ENCODE measurements around the gene TSEN34.
A peak's percentile ranks its signal among the peaks of the same experiment; 100 is the strongest.
"Not testable (repeated sequence)": the region's sequence is repeated elsewhere in the genome, so short reads cannot be mapped to it uniquely, and the experiment has no call there.

The TSEN34 gene

DNA sequence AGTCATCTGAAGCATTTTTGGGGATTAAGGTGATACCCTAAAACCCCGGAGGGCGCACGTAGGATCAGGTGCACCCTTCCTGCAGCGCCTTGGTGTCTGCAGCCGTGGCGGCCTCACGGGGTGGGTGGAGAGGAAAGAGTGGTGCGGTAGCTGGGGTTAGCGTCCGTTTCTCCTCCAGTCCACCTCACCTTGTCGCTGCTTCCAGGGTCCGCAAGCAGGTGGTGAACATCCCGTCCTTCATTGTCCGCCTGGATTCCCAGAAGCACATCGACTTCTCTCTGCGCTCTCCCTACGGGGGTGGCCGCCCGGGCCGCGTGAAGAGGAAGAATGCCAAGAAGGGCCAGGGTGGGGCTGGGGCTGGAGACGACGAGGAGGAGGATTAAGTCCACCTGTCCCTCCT lies 16.1 kb downstream of the TSEN34 start:
- H3K36me3 ChIP-seq (ENCODE audit: insufficient read depth, low read length): peaks cover 62% of the 10 kb centered on the region
- not testable (repeated sequence) for H3K4me3 ChIP-seq; DNase-seq (ENCODE audit: low read depth, low spot score); H3K9ac ChIP-seq (ENCODE audit: insufficient read length); H3K9me3 ChIP-seq (ENCODE audit: low read depth, low read length); H3K27ac ChIP-seq
- 0 out of 2 replicates have a peak, but pooled peaks have one; percentile 6 for TF ChIP-seq POLR2AphosphoS5 (IDR thresholded peaks at IDR 0.05; ENCODE audit: borderline replicate concordance, low read depth, low read length)

DNA sequence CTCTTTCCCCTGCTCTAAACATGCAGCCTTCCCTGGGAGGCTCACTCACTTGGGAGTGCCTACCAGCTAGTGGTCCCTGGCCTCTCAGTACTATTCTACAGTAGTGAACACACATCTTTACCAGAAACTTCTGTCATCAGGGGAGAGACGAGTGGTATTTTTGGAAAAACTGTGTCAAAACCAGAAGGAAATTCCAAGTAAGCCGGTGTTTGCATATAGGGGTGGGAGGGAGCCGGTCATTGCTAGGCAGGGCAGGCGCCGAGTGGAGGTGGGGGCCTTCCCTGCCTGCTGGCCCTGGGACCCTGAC lies 16.5 kb downstream of the TSEN34 start:
- no peak for DNase-seq (ENCODE audit: low read depth, low spot score)
- TF ChIP-seq EZH2 (IDR thresholded peaks at IDR 0.05): no peak
- TF ChIP-seq FOXP2 (optimal IDR thresholded peaks at IDR 0.05; ENCODE audit: control extremely low read depth, extremely low read length, insufficient read depth): no peak
- no peak for TF ChIP-seq POLR2AphosphoS5 (IDR thresholded peaks at IDR 0.05; ENCODE audit: borderline replicate concordance, low read depth, low read length)
- no peak overlapping the region for H3K4me3 ChIP-seq
- peaks cover 58% of the 10 kb centered on the region for H3K36me3 ChIP-seq (ENCODE audit: insufficient read depth, low read length)
- no peaks in the 10 kb centered on the region for H3K9me3 ChIP-seq (ENCODE audit: low read depth, low read length)
- H3K27ac ChIP-seq: peak overlapping the region; percentile 68; the same call in 1 of the 2 replicates
- no peak overlapping the region for H3K9ac ChIP-seq (ENCODE audit: insufficient read length)

DNA sequence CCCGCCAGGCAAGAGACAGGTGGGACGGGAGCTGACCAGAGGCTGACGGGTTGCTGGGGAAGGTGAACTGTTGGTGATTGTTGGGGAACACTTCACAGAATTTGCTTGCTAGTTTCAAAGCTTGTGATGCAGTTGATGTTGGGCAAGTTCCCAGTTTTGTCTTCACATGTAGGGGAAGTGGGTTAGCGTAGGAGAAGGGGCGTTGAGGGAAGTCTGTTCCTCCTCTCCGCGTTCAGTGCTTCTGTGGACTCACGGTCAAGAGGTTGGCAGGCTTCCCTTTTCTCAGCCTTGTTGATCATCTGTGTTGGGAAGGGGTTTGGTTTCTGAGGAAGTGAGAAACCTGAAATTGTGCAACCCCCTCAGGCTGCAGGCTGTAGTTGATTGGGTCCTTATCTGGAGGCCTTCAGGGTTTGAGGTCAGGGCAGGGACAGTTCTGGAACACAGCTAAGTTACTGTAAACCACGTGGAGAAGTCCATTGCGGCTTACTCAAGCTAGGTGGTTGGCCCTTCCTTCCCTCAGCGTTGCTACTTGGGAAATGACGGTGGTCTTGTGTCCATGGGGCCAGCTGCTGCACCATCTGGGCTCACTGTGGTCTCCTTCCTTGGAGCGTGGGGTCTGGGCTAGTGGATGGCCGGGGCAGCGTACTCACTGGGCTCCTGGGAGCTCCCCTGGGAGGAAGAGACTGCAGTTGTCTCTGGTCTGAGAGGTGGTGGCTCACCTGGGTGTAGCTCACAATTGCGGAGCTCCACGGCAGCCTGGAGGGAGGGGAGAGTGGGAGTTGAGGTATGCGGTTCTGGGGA lies 17.1 kb downstream of the TSEN34 start:
- Histone ChIP-seq H3K9ac (ENCODE audit: insufficient read length) (no peak overlapping the region), H3K36me3 (ENCODE audit: insufficient read depth, low read length) (peaks cover 52% of the 10 kb centered on the region)
- no peak for DNase-seq (ENCODE audit: low read depth, low spot score)

DNA sequence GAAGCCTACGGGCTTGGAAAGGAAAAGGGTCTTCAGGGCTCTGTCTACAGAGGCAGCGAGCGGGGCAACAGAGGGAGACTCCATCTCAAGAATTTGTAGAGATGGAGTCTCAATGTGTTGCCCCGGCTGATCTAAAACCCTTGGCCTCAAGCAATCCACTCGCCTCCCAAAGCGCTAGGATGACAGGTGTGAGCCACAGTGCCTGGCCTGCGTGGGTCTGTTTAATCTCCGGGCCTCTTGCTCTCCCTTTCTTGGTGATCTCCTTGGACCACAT lies 17.6 kb downstream of the TSEN34 start:
- peaks cover 47% of the 10 kb centered on the region for H3K36me3 ChIP-seq (ENCODE audit: insufficient read depth, low read length)
- no peak overlapping the region for H3K9ac ChIP-seq (ENCODE audit: insufficient read length)
- no peak for DNase-seq (ENCODE audit: low read depth, low spot score)
- H3K4me3 ChIP-seq: no peak overlapping the region
- no peak for TF ChIP-seq FOXP2 (optimal IDR thresholded peaks at IDR 0.05; ENCODE audit: control extremely low read depth, extremely low read length, insufficient read depth)
- peak; percentile 40; the same call in 1 of the 2 replicates for TF ChIP-seq POLR2AphosphoS5 (IDR thresholded peaks at IDR 0.05; ENCODE audit: borderline replicate concordance, low read depth, low read length)
- no peaks in the 10 kb centered on the region for H3K9me3 ChIP-seq (ENCODE audit: low read depth, low read length)
- peak overlapping the region; percentile 68; the same call in 1 of the 2 replicates for H3K27ac ChIP-seq

More for the DNA sequence above, 17.1 kb downstream of the TSEN34 start:
- Histone ChIP-seq H3K4me3 (no peak overlapping the region), H3K9me3 (ENCODE audit: low read depth, low read length) (no peaks in the 10 kb centered on the region), H3K27ac (peak overlapping the region; percentile 68; the same call in 1 of the 2 replicates)
- TF ChIP-seq EZH2 (IDR thresholded peaks at IDR 0.05) (no peak), FOXP2 (optimal IDR thresholded peaks at IDR 0.05; ENCODE audit: control extremely low read depth, extremely low read length, insufficient read depth) (no peak), POLR2AphosphoS5 (IDR thresholded peaks at IDR 0.05; ENCODE audit: borderline replicate concordance, low read depth, low read length) (peak; percentile 6; the same call in 1 of the 2 replicates)

DNA sequence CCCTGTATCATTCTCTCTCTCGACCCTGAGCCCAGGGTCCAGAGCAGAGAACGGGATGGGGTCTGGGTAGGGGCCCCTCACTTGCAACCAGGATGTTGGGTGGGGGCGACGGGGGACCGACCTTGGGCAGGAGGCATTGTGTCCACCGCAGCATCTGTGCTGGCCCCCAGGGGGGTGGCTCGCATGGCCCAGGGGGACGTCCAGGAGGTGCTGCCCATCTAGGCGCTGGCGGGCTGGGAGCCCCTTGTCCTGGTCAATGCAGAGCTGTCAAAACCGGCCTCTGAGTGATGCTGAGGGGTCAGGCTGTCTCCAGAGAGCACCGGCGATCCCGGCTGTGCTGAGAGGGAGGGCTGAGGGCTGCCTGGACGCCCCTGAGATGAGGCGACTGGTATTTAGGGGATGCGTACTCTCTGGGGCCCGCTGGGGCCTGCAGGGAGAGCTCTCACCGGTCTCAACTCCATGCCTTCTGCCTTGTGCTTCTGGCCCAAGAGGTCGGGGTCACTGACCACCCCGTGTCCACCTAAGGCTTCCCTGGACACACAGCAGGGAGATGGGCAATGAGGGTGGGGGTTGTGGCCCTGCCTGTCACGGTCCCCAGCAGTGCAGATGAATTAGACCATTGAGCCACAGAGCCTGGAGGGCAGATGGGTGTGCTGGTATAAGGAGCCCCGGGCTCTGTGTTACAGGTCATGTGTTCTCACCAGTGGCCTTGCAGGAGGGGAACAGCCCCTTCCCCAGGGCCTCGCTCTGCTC lies 18.1 kb downstream of the TSEN34 start:
- H3K9ac ChIP-seq (ENCODE audit: insufficient read length): no peak overlapping the region
- no peak overlapping the region for H3K4me3 ChIP-seq
- H3K9me3 ChIP-seq (ENCODE audit: low read depth, low read length): no peaks in the 10 kb centered on the region
- DNase-seq (ENCODE audit: low read depth, low spot score): no peak
- peaks cover 42% of the 10 kb centered on the region for H3K36me3 ChIP-seq (ENCODE audit: insufficient read depth, low read length)
- peak overlapping the region; percentile 68; the same call in 1 of the 2 replicates for H3K27ac ChIP-seq
- peak; percentile 7; the same call in 1 of the 2 replicates for TF ChIP-seq POLR2AphosphoS5 (IDR thresholded peaks at IDR 0.05; ENCODE audit: borderline replicate concordance, low read depth, low read length)
- no peak for TF ChIP-seq FOXP2 (optimal IDR thresholded peaks at IDR 0.05; ENCODE audit: control extremely low read depth, extremely low read length, insufficient read depth)

DNA sequence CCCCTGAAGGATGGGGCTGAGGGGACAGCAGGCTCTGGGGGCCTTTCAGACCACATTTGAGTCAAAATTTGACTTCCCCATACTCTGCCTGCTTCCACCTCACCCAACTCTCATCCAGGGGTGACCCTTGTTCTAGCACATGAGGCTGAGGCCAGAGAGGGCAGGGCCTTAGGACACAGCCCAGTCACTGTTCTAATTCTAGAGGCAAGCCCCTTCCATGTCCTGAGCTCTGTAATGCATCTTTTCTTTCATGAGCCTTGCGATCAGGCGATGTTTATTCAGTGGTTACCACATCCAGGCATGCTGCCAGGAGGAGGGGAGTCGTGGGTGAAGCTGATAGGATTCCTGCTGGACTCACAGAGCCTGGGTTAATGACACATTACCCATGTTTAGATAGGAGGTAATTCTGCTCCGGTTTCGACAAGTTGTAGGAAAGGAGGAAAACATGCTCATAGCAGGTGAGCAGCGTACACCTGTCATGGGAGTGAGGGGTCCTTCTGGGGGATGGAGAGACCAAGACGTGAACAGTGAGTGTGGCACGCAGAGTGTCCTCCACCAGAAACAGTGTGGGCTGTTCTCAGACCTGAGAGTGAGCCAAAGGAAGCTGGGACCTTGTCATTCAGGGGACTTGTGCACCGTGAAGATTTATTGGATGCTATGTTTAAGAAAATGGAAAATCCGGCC lies 18.8 kb downstream of the TSEN34 start:
- Histone ChIP-seq H3K9ac (ENCODE audit: insufficient read length) (no peak overlapping the region), H3K27ac (peak overlapping the region; percentile 12), H3K9me3 (ENCODE audit: low read depth, low read length) (no peaks in the 10 kb centered on the region), H3K4me3 (no peak overlapping the region), H3K36me3 (ENCODE audit: insufficient read depth, low read length) (peaks cover 35% of the 10 kb centered on the region)
- DNase-seq (ENCODE audit: low read depth, low spot score): no peak
- TF ChIP-seq POLR2AphosphoS5 (IDR thresholded peaks at IDR 0.05; ENCODE audit: borderline replicate concordance, low read depth, low read length) (no peak; the same call in 1 of the 2 replicates), FOXP2 (optimal IDR thresholded peaks at IDR 0.05; ENCODE audit: control extremely low read depth, extremely low read length, insufficient read depth) (peak; percentile 40), EZH2 (IDR thresholded peaks at IDR 0.05) (no peak)

DNA sequence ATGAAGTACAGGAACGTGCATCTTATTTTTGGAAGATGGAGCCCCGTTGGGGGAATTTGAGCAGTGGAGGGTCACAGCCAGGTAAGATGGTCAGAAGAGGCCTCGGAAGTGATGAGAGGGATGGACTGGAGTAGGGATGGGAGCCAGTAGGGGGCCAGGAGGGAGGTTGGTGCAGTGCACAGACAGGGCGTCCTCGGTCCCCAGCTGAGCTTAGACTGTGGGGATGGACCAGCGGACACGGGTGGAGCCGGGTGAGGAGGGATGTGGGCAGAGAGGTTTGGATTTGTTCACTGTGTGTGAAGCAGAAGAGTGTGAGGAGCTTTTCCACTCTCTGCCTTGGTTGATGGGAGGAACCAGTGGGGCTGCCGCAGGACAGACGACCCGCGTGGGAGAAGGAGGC lies 20.1 kb downstream of the TSEN34 start:
- Histone ChIP-seq H3K36me3 (ENCODE audit: insufficient read depth, low read length) (peaks cover 22% of the 10 kb centered on the region), H3K4me3 (no peak overlapping the region), H3K27ac (no peak overlapping the region)

DNA sequence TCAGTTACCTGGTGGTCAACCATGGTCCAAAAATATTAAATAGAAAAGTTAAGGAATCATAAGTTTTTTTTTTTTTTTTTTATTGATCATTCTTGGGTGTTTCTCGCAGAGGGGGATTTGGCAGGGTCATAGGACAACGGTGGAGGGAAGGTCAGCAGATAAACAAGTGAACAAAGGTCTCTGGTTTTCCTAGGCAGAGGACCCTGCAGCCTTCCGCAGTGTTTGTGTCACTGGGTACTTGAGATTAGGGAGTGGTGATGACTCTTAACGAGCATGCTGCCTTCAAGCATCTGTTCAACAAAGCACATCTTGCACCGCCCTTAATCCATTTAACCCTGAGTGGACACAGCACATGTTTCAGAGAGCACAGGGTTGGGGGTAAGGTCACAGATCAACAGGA lies 23.1 kb downstream of the TSEN34 start:
- not testable (repeated sequence) for H3K36me3 ChIP-seq (ENCODE audit: insufficient read depth, low read length); H3K4me3 ChIP-seq; H3K27ac ChIP-seq

More for the DNA sequence above, 20.1 kb downstream of the TSEN34 start:
- no peak for DNase-seq (ENCODE audit: low read depth, low spot score)
- H3K9me3 ChIP-seq (ENCODE audit: low read depth, low read length): no peaks in the 10 kb centered on the region
- TF ChIP-seq POLR2AphosphoS5 (IDR thresholded peaks at IDR 0.05; ENCODE audit: borderline replicate concordance, low read depth, low read length): no peak
- no peak for TF ChIP-seq FOXP2 (optimal IDR thresholded peaks at IDR 0.05; ENCODE audit: control extremely low read depth, extremely low read length, insufficient read depth)
- TF ChIP-seq EZH2 (IDR thresholded peaks at IDR 0.05): no peak
- H3K9ac ChIP-seq (ENCODE audit: insufficient read length): no peak overlapping the region

DNA sequence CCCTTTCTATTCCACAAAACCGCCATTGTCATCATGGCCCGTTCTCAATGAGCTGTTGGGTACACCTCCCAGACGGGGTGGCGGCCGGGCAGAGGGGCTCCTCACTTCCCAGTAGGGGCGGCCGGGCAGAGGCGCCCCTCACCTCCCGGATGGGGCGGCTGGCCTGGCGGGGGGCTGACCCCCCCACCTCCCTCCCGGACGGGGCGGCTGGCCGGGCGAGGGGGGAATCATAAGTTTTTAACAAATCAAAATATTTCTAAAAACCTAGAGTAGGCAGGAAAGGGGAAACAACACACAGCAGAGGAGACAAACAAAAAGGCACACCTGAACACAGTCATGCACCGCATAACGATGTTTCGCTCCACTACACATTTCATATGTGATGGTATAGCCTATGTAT lies 23.6 kb downstream of the TSEN34 start:
- not testable (repeated sequence) for H3K27ac ChIP-seq; H3K36me3 ChIP-seq (ENCODE audit: insufficient read depth, low read length); H3K9me3 ChIP-seq (ENCODE audit: low read depth, low read length); H3K9ac ChIP-seq (ENCODE audit: insufficient read length); DNase-seq (ENCODE audit: low read depth, low spot score); H3K4me3 ChIP-seq

More for the DNA sequence above, 23.1 kb downstream of the TSEN34 start:
- H3K9ac ChIP-seq (ENCODE audit: insufficient read length); DNase-seq (ENCODE audit: low read depth, low spot score); H3K9me3 ChIP-seq (ENCODE audit: low read depth, low read length): not testable (repeated sequence)
